ENCODE results near the gene C1orf53. TPM values are rescaled to one million over a fixed set of nuclear protein-coding genes. Genes with fewer than 3 reads are reported as not detected.

Gene C1orf53
- total and polyA plus RNA-seq, 8 donors, result 0.60 to 6.7 (median 2.6) TPM

GRCh38 chr1:197902131-197902453 lies 338 bp upstream of the C1orf53 start:
- WGBS, 2 donors, result 10 to 16% methylated on average over 6 of the region's 6 CpGs
- intact Hi-C loops (cut with DNase I), result no loop called here
- H3K27ac ChIP-seq, result peak overlapping the region; percentile 89 to 95 (median 94)
- TF ChIP-seq CTCF (IDR thresholded peaks at IDR 0.05), result no peak
- DNase-seq (no peak), ATAC-seq (peak; percentile 1 to 2 (median 2)), FAIRE-seq (no peak)
- H3K36me3 ChIP-seq, result no peaks in the 10 kb centered on the region
- no peaks in the 10 kb centered on the region for H3K9me3 ChIP-seq
- H3K4me1 ChIP-seq, result peaks cover 0 to 4% (median 3%) of the 10 kb centered on the region in 3 donors
- peaks cover 0 to 5% (median 0%) of the 10 kb centered on the region in 4 donors for H3K27me3 ChIP-seq
- H3K4me3 ChIP-seq, result peak overlapping the region; percentile 35 to 90 (median 70)

- intact Hi-C loops (cut with DNase I), result no loop called here
- WGBS, 2 donors, result 17 to 18% methylated on average over 3 of the region's 3 CpGs
- ATAC-seq, result peak in 3 of 4 donors; percentile 11 to 39 (median 27)
These were observed 725 bp downstream of the C1orf53 start for GRCh38 chr1:197903196-197903514.

GRCh38 chr1:197904126-197904787 lies 1.8 kb downstream of the C1orf53 start:
- no peak overlapping the region for H3K27ac ChIP-seq
- H3K4me1 ChIP-seq, result peaks cover 0 to 4% (median 3%) of the 10 kb centered on the region in 3 donors
- H3K27me3 ChIP-seq, result peaks cover 0 to 16% (median 1%) of the 10 kb centered on the region in 4 donors
- 72 to 76% methylated on average over 11 of the region's 11 CpGs for whole genome bisulfite sequencing, 2 donors
- H3K9me3 ChIP-seq, result no peaks in the 10 kb centered on the region
- no peak for ATAC-seq
- DNase-seq, result no peak
- FAIRE-seq, result no peak
- no peak for TF ChIP-seq CTCF (IDR thresholded peaks at IDR 0.05)
- no peak overlapping the region for H3K4me3 ChIP-seq
- intact Hi-C loops (cut with DNase I), result no loop called here
- no peaks in the 10 kb centered on the region for H3K36me3 ChIP-seq

More at GRCh38 chr1:197903196-197903514, 725 bp downstream of the C1orf53 start:
- FAIRE-seq (no peak), DNase-seq (no peak)
- H3K4me3 ChIP-seq, result peak overlapping the region; percentile 35 to 90 (median 70)
- no peak for TF ChIP-seq CTCF (IDR thresholded peaks at IDR 0.05)
- peaks cover 0 to 4% (median 3%) of the 10 kb centered on the region in 3 donors for H3K4me1 ChIP-seq
- H3K9me3 ChIP-seq, result no peaks in the 10 kb centered on the region
- no peaks in the 10 kb centered on the region for H3K36me3 ChIP-seq
- H3K27me3 ChIP-seq, result peaks cover 0 to 10% (median 0%) of the 10 kb centered on the region in 4 donors
- H3K27ac ChIP-seq, result peak overlapping the region in 3 of 4 donors; percentile 93 to 95 (median 94)

DNA sequence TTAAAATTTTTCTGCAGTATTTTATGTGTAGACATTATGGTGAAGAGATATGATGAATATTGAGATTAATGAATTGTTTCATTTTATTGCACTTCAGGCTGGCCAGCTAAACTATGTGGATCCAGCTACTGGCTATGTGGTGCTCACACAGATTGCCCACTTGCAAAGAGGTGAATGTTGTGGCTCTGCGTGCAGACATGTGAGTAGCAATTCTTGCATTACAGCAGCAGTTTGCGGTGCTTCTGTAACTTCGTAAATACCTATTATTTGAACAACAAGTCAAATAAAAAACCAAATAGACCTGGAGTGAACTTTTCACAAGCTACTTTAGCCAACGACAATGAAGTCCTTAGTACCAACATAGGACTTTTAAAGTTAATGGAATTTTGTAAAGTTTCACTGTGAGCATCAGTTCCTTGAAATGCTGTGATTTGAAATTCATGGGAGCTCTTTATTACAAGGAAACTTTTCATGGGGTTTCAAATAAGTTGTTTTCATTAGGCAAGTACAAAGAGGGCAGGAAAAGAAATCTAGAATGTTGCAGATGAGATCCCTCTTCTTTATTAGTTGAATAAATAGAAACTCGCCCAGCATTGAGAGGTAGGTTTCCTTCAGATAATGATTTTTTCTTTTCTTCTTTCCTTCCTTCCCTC lies 3.4 kb downstream of the C1orf53 start:
- 72 to 80% methylated on average over 5 of the region's 5 CpGs for WGBS, 2 donors
- no peaks in the 10 kb centered on the region for H3K9me3 ChIP-seq
- peaks cover 0 to 21% (median 7%) of the 10 kb centered on the region in 4 donors for H3K27me3 ChIP-seq
- H3K4me3 ChIP-seq, result no peak overlapping the region
- H3K4me1 ChIP-seq, result peaks cover 0 to 6% (median 4%) of the 10 kb centered on the region in 3 donors
- H3K36me3 ChIP-seq, result no peaks in the 10 kb centered on the region
- DNase-seq (no peak), ATAC-seq (no peak), FAIRE-seq (no peak)
- intact Hi-C loops (cut with DNase I), result no loop called here
- no peak overlapping the region for H3K27ac ChIP-seq
- no peak for TF ChIP-seq CTCF (IDR thresholded peaks at IDR 0.05)

Data from pancreas (tissue), 10 donors.